ENCODE results near the gene BPHL.
"Not testable (repeated sequence)": the region's sequence is repeated elsewhere in the genome, so short reads cannot be mapped to it uniquely, and the experiment has no call there.

The BPHL gene

GRCh38 chr6:3120765-3121089 lies 2.2 kb downstream of the BPHL start:
- no peak for DNase-seq (ENCODE audit: low read depth in 2 of 3, low spot score in 2 of 3)

- DNase-seq (ENCODE audit: low read depth in 2 of 3, low spot score in 2 of 3) = no peak
These were observed 4.3 kb downstream of the BPHL start for GRCh38 chr6:3122823-3123182.

- no peak for DNase-seq (ENCODE audit: low read depth in 2 of 3, low spot score in 2 of 3)
These were observed 6.2 kb downstream of the BPHL start for GRCh38 chr6:3124667-3125066.

DNA sequence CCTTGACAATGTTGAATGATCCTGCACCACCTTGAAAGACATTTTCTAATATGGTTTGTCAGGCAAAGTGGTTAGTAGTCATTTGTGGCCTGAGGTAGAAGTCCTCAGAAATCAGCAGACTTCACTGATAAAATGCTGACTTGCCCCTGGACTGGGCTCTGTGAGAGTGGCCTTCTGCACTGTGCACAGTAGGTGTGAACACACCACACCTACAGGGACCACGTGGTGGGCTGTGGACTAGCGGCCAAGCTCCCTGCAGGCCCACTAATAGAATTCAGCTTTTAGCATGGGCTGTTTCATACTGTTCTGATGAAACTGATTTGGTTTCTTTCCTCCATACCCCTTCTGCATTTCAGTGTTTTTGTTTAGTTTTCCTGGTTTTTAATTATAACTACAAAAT lies 7.3 kb downstream of the BPHL start:
- DNase-seq (ENCODE audit: low read depth in 2 of 3, low spot score in 2 of 3) = no peak

DNA sequence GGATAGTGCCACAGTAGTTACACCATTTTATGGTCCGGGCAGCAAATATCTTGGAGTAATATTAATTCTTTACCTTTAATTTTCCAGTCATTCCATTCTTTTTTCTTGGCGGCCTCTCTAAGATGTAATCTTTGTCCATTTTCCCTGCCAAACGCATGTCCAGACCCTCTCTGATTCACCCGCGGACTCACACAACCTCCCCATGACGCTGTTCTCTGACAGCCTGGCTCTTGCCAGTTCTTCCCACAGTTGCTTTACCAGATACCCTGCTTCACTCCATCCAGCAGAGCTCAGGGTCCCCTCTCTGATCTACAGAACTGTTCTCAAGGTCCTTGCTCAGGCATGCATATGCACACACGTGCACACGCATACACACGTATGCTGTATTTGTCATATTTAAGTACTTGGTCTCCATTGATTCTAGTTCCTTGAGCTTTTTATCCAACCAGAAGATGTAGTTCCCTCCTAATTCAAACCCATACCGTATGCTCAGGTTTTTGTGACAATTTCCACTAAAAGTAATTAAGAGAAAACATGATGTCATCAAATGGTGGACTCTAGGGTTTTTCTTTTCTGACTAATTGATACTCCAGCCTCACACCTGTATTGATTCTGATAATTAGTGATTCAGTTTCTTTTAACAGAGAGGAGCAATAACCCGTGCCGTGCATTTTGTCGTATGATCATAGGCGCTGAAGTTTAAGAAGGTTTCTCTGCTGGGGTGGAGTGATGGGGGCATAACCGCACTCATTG lies 10.0 kb downstream of the BPHL start:
- DNase-seq (ENCODE audit: low read depth in 2 of 3, low spot score in 2 of 3) = no peak

GRCh38 chr6:3131695-3132094 lies 13.2 kb downstream of the BPHL start:
- DNase-seq (ENCODE audit: low read depth in 2 of 3, low spot score in 2 of 3) = no peak

- DNase-seq (ENCODE audit: low read depth in 2 of 3, low spot score in 2 of 3) = no peak
These were observed 15.0 kb downstream of the BPHL start for GRCh38 chr6:3133515-3133914.

GRCh38 chr6:3135668-3136291 lies 17.3 kb downstream of the BPHL start:
- no peak for DNase-seq (ENCODE audit: low read depth in 2 of 3, low spot score in 2 of 3)

- no peak for DNase-seq (ENCODE audit: low read depth in 2 of 3, low spot score in 2 of 3)
These were observed 17.9 kb downstream of the BPHL start for GRCh38 chr6:3136292-3137011.

GRCh38 chr6:3137057-3137777 lies 18.7 kb downstream of the BPHL start:
- DNase-seq (ENCODE audit: low read depth in 2 of 3, low spot score in 2 of 3) = no peak

GRCh38 chr6:3137873-3138272 lies 19.4 kb downstream of the BPHL start:
- not testable (repeated sequence) for DNase-seq (ENCODE audit: low read depth in 2 of 3, low spot score in 2 of 3)

DNA sequence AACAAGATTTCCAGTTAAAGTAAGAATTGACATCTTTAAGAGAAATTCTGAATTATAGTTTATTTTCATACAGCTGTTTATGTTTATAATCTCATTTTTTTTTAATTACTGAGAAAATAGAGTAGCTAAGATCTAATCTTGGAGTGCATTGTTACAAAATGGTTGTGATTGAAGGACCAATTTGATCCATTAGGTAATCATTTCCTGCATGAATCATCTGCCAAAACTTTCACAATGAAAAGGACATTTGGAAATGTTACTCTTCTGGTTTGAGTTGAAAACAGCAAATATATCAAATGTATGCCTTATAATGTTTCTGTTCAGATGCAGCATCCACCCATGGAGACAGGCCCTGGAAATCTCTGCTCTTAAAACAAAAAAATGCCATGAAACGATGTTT lies 19.8 kb downstream of the BPHL start:
- no peak for DNase-seq (ENCODE audit: low read depth in 2 of 3, low spot score in 2 of 3)

DNA sequence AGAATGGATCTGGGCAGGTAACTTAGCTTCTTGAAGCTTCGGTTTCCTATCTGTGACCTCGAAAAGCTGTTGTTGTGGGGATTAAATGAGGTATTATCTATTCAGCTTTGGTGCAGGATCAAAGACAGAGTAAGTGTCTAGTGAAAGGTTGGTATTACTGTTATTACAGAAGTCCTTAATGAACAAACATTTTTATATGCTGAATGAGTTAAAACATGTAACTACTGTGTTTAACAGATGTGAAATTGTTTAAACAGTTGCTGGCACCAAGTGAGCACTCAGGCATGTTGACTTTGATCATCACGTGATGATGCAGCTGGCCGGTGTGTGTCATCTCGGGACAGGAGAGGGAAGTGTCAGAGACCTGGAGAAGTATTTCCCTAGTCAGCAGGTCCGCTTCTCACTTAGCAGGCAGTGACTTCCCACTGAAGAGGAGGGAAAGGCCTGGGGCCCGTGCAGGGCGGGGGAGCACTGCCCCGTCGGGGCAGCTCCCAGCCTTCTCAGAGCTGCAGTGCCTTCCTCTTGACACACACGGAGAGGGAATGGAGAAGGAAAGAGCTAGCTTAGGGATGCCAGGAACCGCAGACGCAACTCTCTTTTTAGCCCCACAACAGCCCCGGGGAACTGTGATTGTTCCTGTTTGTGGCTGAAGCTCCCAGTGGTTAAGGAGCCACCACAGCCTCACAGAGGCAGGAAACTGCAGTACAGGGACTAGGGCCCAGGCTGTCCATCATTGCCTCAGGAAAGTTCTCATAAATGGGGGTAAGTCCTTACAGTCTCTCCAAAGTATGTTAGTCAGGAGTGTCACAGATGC lies 20.8 kb downstream of the BPHL start:
- no peak for DNase-seq (ENCODE audit: low read depth in 2 of 3, low spot score in 2 of 3)

DNA sequence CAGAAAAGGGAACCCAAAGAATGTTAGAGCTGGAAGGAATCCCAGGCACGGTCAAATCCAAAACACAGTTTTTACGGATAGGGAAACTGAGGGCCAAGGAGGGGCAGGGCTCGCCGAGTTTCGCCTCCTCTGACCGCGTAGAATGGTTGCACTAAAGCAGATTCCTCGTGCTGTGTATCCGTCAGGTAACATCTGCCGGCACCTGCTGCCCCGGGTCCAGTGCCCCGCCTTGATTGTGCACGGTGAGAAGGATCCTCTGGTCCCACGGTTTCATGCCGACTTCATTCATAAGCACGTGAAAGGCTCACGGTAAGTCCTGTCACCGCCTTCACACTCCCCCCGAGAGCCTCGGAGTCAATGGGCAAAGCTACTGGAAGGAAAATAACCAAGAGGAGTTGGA lies 21.7 kb downstream of the BPHL start:
- DNase-seq (ENCODE audit: low read depth in 2 of 3, low spot score in 2 of 3) = no peak

DNA sequence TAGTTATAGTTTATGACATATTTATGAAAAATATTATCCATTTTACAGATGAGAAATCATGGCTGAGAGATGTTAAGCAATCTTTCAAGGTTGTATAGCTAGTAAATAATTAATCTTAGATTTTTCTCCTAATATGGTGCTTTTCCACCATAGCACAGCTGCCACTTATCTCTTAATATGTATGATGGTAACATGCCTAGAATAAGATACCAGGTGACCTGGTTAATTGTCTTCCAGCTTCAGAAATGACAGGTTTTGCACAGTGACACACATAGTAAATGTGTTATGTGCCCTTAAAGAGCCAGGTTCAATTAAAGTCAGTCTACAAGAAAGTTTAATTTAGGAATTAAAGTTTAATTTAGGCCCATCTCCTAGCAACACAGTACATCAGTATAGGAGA lies 24.0 kb downstream of the BPHL start:
- DNase-seq (ENCODE audit: low read depth in 2 of 3, low spot score in 2 of 3) = no peak

- no peak for DNase-seq (ENCODE audit: low read depth in 2 of 3, low spot score in 2 of 3)
These were observed 24.6 kb downstream of the BPHL start for GRCh38 chr6:3143158-3143557.

DNA sequence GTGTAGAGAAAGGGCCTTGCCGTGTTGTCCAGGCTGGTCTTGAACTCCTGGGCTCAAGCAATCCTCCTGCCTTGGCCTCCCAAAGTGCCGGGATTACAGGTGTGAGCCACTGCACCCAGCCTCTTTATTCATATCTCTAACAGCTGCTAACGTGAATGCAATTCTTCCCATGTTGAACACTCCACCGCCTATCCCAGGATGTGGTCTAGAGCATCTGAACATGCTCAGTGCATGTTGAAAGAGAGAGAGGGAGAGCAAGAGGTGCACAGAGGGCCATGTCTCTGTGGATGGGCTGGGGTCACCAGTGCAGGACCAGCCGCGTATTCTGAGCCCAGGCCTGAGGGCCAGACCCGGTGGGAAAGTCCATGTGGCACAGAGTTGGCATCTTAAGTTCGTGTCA lies 26.1 kb downstream of the BPHL start:
- DNase-seq (ENCODE audit: low read depth in 2 of 3, low spot score in 2 of 3) = no peak

DNA sequence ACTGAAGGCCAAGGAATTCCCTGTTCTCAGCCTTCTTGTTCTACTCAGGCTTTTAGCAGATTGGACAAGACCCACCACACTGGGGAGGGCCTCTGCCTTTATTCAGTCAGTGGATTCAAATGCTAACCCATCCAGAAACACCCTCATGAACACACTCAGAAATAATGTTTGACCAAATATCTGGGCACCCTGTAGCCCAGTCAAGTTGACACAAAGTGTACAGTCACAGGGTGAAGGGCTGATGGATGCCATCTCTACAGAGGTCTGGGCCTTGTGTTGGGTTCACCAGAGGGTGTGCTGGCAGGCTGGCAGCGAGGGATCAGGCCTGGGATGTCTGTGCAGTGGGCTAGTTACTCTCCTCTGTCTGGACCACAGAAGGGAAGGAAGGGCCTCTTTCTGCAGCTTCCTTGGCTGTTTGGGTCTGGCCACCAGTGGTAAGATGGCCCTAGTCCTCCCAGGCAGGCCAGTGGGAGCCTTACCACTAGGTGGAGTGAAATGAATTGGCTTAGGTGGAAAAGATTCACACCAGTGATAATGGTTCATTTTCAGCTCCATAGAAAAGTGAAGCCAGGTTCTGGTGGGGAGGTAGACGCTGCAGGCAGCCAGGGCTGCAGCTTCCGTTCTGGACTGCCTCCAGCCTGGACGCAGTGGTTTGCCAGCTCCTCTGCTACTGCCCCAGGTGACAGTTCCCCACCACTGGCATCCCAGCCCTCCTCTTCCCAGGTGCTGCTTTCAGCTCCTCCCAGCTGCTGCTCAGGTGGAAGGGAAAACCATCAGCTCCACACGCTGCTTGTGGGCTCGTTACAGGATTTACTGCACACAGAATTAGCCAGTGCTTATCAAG lies 29.6 kb downstream of the BPHL start:
- DNase-seq (ENCODE audit: low read depth in 2 of 3, low spot score in 2 of 3) = no peak

GRCh38 chr6:3151691-3152090 lies 33.2 kb downstream of the BPHL start:
- DNase-seq (ENCODE audit: low read depth in 2 of 3, low spot score in 2 of 3) = no peak

GRCh38 chr6:3152689-3153088 lies 34.2 kb downstream of the BPHL start:
- no peak for DNase-seq (ENCODE audit: low read depth in 2 of 3, low spot score in 2 of 3)
